Fibroblast of lung (primary cell): ENCODE results near the gene GSTA2.

Source experiments
- EZH2 ChIP-seq: IDR thresholded peaks from 2 replicates; pipeline ENCODE4 v1.5.1; 2012; ENCODE audit warnings: low read length, control low read depth, mild to moderate bottlenecking; ENCODE audit errors: missing control alignments
- TF ChIP-seq, protein P1 (sequence below), 2 donors: IDR thresholded peaks in 1 of 2; conservative IDR thresholded peaks in 1 of 2; 1 replicate in 1 of 2; 2 replicates in 1 of 2; pipeline ENCODE4 v1.5.1; 2011 to 2012; ENCODE audit warnings: low read length in 2 of 2, control low read depth in 1 of 2, inconsistent platforms in 1 of 2, low read depth in 1 of 2, mild to moderate bottlenecking in 1 of 2

- TF ChIP-seq, protein P1, sequence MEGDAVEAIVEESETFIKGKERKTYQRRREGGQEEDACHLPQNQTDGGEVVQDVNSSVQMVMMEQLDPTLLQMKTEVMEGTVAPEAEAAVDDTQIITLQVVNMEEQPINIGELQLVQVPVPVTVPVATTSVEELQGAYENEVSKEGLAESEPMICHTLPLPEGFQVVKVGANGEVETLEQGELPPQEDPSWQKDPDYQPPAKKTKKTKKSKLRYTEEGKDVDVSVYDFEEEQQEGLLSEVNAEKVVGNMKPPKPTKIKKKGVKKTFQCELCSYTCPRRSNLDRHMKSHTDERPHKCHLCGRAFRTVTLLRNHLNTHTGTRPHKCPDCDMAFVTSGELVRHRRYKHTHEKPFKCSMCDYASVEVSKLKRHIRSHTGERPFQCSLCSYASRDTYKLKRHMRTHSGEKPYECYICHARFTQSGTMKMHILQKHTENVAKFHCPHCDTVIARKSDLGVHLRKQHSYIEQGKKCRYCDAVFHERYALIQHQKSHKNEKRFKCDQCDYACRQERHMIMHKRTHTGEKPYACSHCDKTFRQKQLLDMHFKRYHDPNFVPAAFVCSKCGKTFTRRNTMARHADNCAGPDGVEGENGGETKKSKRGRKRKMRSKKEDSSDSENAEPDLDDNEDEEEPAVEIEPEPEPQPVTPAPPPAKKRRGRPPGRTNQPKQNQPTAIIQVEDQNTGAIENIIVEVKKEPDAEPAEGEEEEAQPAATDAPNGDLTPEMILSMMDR (conservative IDR thresholded peaks at IDR 0.05 in 1 of 2, IDR thresholded peaks at IDR 0.05 in 1 of 2; ENCODE audit: low read depth in 1 of 2, low read length in 2 of 2) = no peak
- TF ChIP-seq EZH2 = no peak
These were observed 24.1 kb downstream of the GSTA2 start for GRCh38 chr6:52739134-52739533.
